GM12891 (cell line): ENCODE results near the gene PAX8.
A peak's percentile ranks its signal among the peaks of the same experiment; 100 is the strongest.

Experiments
- DNase-seq: peaks from one replicate; pipeline ENCODE4 v3.0.0; 2011; ENCODE audit warnings: low spot score; ENCODE audit not compliant: insufficient read length
- FAIRE-seq: peaks from 2 replicates; lab custom pipeline; 2011; peaks lifted over from hg19 to GRCh38; lab: Jason Lieb, UNC
- PAX5 ChIP-seq: IDR thresholded peaks from 2 replicates; pipeline ENCODE4 v1.6.1; 2011; ENCODE audit warnings: low read length, moderate library complexity, mild to moderate bottlenecking; ENCODE audit not compliant: insufficient read depth, severe bottlenecking
- POLR2A ChIP-seq: IDR thresholded peaks from 2 replicates; pipeline ENCODE4 v1.6.1; 2011; ENCODE audit warnings: low read depth, low read length, control low read depth
- POLR2AphosphoS5 ChIP-seq: IDR thresholded peaks from 2 replicates; pipeline ENCODE4 v1.6.1; 2011; ENCODE audit warnings: low read depth, low read length, control low read depth
- POU2F2 ChIP-seq: IDR thresholded peaks from 2 replicates; pipeline ENCODE4 v1.6.1; 2011; ENCODE audit warnings: low read depth, mild to moderate bottlenecking, control low read depth, low read length, moderate library complexity
- SPI1 ChIP-seq: IDR thresholded peaks from 2 replicates; pipeline ENCODE4 v1.6.1; 2011; ENCODE audit warnings: low read depth, low read length, control low read depth
- TAF1 ChIP-seq: IDR thresholded peaks from 2 replicates; pipeline ENCODE4 v1.6.1; 2011; ENCODE audit warnings: low read depth, low read length, control low read depth

Gene PAX8

GRCh38 chr2:113174376-113174750, 104.4 kb downstream of the PAX8 start:
- TF ChIP-seq PAX5 (no peak), TAF1 (no peak), SPI1 (no peak), POLR2A (no peak), POU2F2 (no peak), POLR2AphosphoS5 (no peak)
- no peak for DNase-seq
- no peak for FAIRE-seq

- FAIRE-seq (peak; percentile 98), DNase-seq (peak; percentile 78)
- peak; percentile 97 for TF ChIP-seq POLR2AphosphoS5
- TF ChIP-seq PAX5, result no peak
- peak; percentile 66 for TF ChIP-seq SPI1
- peak; percentile 91 for TF ChIP-seq TAF1
- peak; percentile 83; the same call in 1 of the 2 replicates for TF ChIP-seq POU2F2
- peak; percentile 95 for TF ChIP-seq POLR2A
Observed at GRCh38 chr2:113173542-113174375, 105.0 kb downstream of the PAX8 start, which contains the start of gene PSD4. PSD4 (plus strand) TSS chr2:113173971; CDS start chr2:113182457, 8,486 bp downstream.

GRCh38 chr2:113172721-113173541, 105.8 kb downstream of the PAX8 start:
- no peak for DNase-seq
- TF ChIP-seq POLR2A (no peak), POLR2AphosphoS5 (no peak), PAX5 (no peak), SPI1 (no peak), TAF1 (no peak), POU2F2 (no peak)
- FAIRE-seq, result peak; percentile 13

GRCh38 chr2:113171334-113172075, 107.2 kb downstream of the PAX8 start:
- FAIRE-seq, result no peak
- no peak for DNase-seq
- TF ChIP-seq POU2F2 (no peak), POLR2AphosphoS5 (no peak), SPI1 (no peak), PAX5 (no peak), POLR2A (no peak)

GRCh38 chr2:113169586-113169985, 109.1 kb downstream of the PAX8 start:
- no peak for FAIRE-seq
- no peak for DNase-seq
- no peak for TF ChIP-seq POLR2AphosphoS5
- no peak for TF ChIP-seq POU2F2
- TF ChIP-seq POLR2A, result no peak

GRCh38 chr2:113169002-113169530, 109.7 kb downstream of the PAX8 start:
- DNase-seq (peak; percentile 44), FAIRE-seq (peak; percentile 91)
- no peak for TF ChIP-seq POLR2AphosphoS5
- TF ChIP-seq SPI1, result peak; percentile 57

- DNase-seq, result no peak
- TF ChIP-seq PAX5 (no peak), POLR2A (no peak), SPI1 (no peak), POLR2AphosphoS5 (no peak), POU2F2 (no peak), TAF1 (no peak)
- no peak for FAIRE-seq
Observed at GRCh38 chr2:113167962-113168340, 110.8 kb downstream of the PAX8 start.

GRCh38 chr2:113167115-113167932, 111.4 kb downstream of the PAX8 start:
- DNase-seq (no peak), FAIRE-seq (no peak)
- TF ChIP-seq SPI1, result no peak
- no peak for TF ChIP-seq POU2F2
- no peak for TF ChIP-seq TAF1
- TF ChIP-seq PAX5, result no peak
- no peak for TF ChIP-seq POLR2A

GRCh38 chr2:113166187-113166645, 112.5 kb downstream of the PAX8 start:
- DNase-seq (no peak), FAIRE-seq (no peak)
- TF ChIP-seq PAX5 (no peak), SPI1 (no peak)
